IMR-90 (cell line): ENCODE results near the gene INO80. TPM values are rescaled to one million over a fixed set of nuclear protein-coding genes. Genes with fewer than 3 reads are reported as not detected.

Experiments
- ATAC-seq: fragments of 200-7000 bp; cut with Tn5 transposase; 2 replicates; pipeline ENCODE4 v1.9.1; 2020; ENCODE audit warnings: low read depth, mild to moderate bottlenecking, moderate library complexity
- BruUV-seq: library from RNA; stranded (reverse); fragments of 400-500 nt; replicated peaks from 2 replicates; lab custom pipeline; 2021; lab: Mats Ljungman, UMichigan
- CTCF ChIA-PET: fragments of 300-600 bp; formaldehyde crosslinking; extraction: SDS; loops from one replicate; lab custom pipeline; 2021; ENCODE audit warnings: antibody characterized with exemption; lab: Yijun Ruan, JAX
- POLR2A ChIA-PET: fragments of 300-600 bp; sonication (Branson Sonifier 250); formaldehyde crosslinking; loops from one replicate; lab custom pipeline; 2022; ENCODE audit warnings: antibody characterized with exemption; ENCODE audit not compliant: unreplicated experiment; lab: Charles Lee
- DNase-seq: peaks from one replicate; pipeline ENCODE4 v3.0.0; 2013
- H2AFZ ChIP-seq: replicated peaks from 2 replicates; pipeline ENCODE3; 2013; ENCODE audit warnings: low read length, mild to moderate bottlenecking; ENCODE audit not compliant: poor library complexity
- H2AK5ac ChIP-seq: 2 replicates; pipeline ENCODE4 v1.6.1; 2013; ENCODE audit warnings: low read depth, low read length, inconsistent platforms
- H2AK9ac ChIP-seq: replicated peaks from 2 replicates; pipeline ENCODE3; 2013; ENCODE audit warnings: mild to moderate bottlenecking, low read depth, low read length, moderate library complexity; ENCODE audit not compliant: poor library complexity
- H2BK120ac ChIP-seq: 2 replicates; pipeline ENCODE4 v1.6.1; 2013; ENCODE audit warnings: low read depth, low read length, inconsistent platforms
- H2BK15ac ChIP-seq: 3 replicates; pipeline ENCODE4 v1.6.1; 2013; ENCODE audit warnings: low read depth, low read length, inconsistent platforms
- H2BK20ac ChIP-seq: 2 replicates; pipeline ENCODE4 v1.6.1; 2013; ENCODE audit warnings: low read depth, mild to moderate bottlenecking, inconsistent platforms, low read length, moderate library complexity
- H2BK5ac ChIP-seq: 2 replicates; pipeline ENCODE4 v1.6.1; 2013; ENCODE audit warnings: mild to moderate bottlenecking, low read depth, low read length, inconsistent platforms; ENCODE audit not compliant: poor library complexity, severe bottlenecking
- H3K14ac ChIP-seq: replicated peaks from 2 replicates; pipeline ENCODE4 v1.6.1; 2013; ENCODE audit warnings: low read depth, low read length, inconsistent platforms
- H3K18ac ChIP-seq: 2 replicates; pipeline ENCODE4 v1.6.1; 2013; ENCODE audit warnings: low read depth, low read length, control low read depth
- H3K23ac ChIP-seq: 2 replicates; pipeline ENCODE4 v1.6.1; 2013; ENCODE audit warnings: low read depth, low read length, inconsistent platforms
- H3K27ac ChIP-seq: 2 replicates; pipeline ENCODE4 v1.5.1; 2013; ENCODE audit warnings: mild to moderate bottlenecking, control low read depth, low read length; ENCODE audit not compliant: insufficient read depth
- H3K27me3 ChIP-seq: 2 replicates; pipeline ENCODE4 v1.6.1; 2013; ENCODE audit warnings: low read length; ENCODE audit not compliant: control insufficient read depth, insufficient read depth
- H3K36me3 ChIP-seq: 2 replicates; pipeline ENCODE4 v1.6.1; 2013; ENCODE audit warnings: low read length, mixed read lengths; ENCODE audit not compliant: control insufficient read depth, insufficient read depth
- H3K4ac ChIP-seq: 2 replicates; pipeline ENCODE4 v1.6.1; 2013; ENCODE audit warnings: low read depth, low read length, inconsistent platforms
- H3K4me1 ChIP-seq: 2 replicates; pipeline ENCODE4 v1.6.1; 2013; ENCODE audit warnings: low read length, mixed read lengths; ENCODE audit not compliant: control insufficient read depth, insufficient read depth
- H3K4me2 ChIP-seq: 2 replicates; pipeline ENCODE4 v1.6.1; 2013; ENCODE audit warnings: low read depth, mild to moderate bottlenecking, control low read depth, low read length, moderate library complexity
- H3K4me3 ChIP-seq: 2 replicates; pipeline ENCODE4 v1.5.1; 2013; ENCODE audit warnings: low read depth, mild to moderate bottlenecking, control low read depth, low read length, moderate library complexity; ENCODE audit not compliant: insufficient read depth
- H3K56ac ChIP-seq: 2 replicates; pipeline ENCODE4 v1.6.1; 2013; ENCODE audit warnings: low read length, inconsistent platforms; ENCODE audit not compliant: insufficient read depth; ENCODE audit errors: extremely low read depth
- H3K79me1 ChIP-seq, 2 experiments: 2 replicates each; pipeline ENCODE4 v1.6.1; 2013; ENCODE audit warnings: low read length in 2 of 2, inconsistent platforms in 1 of 2, low read depth in 1 of 2
- H3K9ac ChIP-seq: 2 replicates; pipeline ENCODE4 v1.6.1; 2013; ENCODE audit warnings: low read depth, low read length, control low read depth
- H3K9me1 ChIP-seq: 2 replicates; pipeline ENCODE4 v1.6.1; 2013; ENCODE audit warnings: low read length, inconsistent platforms; ENCODE audit not compliant: insufficient read depth
- H3K9me3 ChIP-seq: 2 replicates; pipeline ENCODE4 v1.6.1; 2013; ENCODE audit warnings: low read length; ENCODE audit not compliant: control insufficient read depth, insufficient read depth
- H4K20me1 ChIP-seq: 2 replicates; pipeline ENCODE4 v1.6.1; 2013; ENCODE audit warnings: low read length, inconsistent platforms; ENCODE audit not compliant: insufficient read depth
- H4K5ac ChIP-seq: 2 replicates; pipeline ENCODE4 v1.6.1; 2013; ENCODE audit warnings: mild to moderate bottlenecking, low read depth, low read length, control low read depth
- H4K8ac ChIP-seq, 2 experiments: 2 replicates each; pipeline ENCODE4 v1.6.1; 2013; ENCODE audit warnings: low read depth in 2 of 2, low read length in 2 of 2, control low read depth in 1 of 2, inconsistent platforms in 1 of 2
- H4K91ac ChIP-seq: 2 replicates; pipeline ENCODE4 v1.6.1; 2013; ENCODE audit warnings: low read depth, low read length, inconsistent platforms; ENCODE audit not compliant: insufficient read depth
- BHLHE40 ChIP-seq: fragments of 150-350 bp; IDR thresholded peaks from 2 replicates; pipeline ENCODE4 v1.6.1; 2016; ENCODE audit warnings: mild to moderate bottlenecking, low read depth, low read length
- CEBPB ChIP-seq: IDR thresholded peaks from 2 replicates; pipeline ENCODE4 v1.6.1; 2012; ENCODE audit warnings: low read depth, low read length, improper control_type of control experiment
- CTCF ChIP-seq: conservative IDR thresholded peaks from 2 replicates; pipeline ENCODE4 v1.5.1; 2012; ENCODE audit warnings: mild to moderate bottlenecking, low read depth, low read length, improper control_type of control experiment
- ELK1 ChIP-seq: fragments of 150-350 bp; IDR thresholded peaks from 2 replicates; pipeline ENCODE4 v1.6.1; 2016; ENCODE audit warnings: low read depth, mild to moderate bottlenecking, low read length, moderate library complexity, borderline replicate concordance
- NFE2L2 ChIP-seq: fragments of 150-350 bp; IDR thresholded peaks from 2 replicates; pipeline ENCODE4 v1.6.1; 2016; ENCODE audit warnings: low read depth, mild to moderate bottlenecking, low read length
- RCOR1 ChIP-seq: IDR thresholded peaks from 2 replicates; pipeline ENCODE4 v1.6.1; 2012; ENCODE audit warnings: mild to moderate bottlenecking, low read length, improper control_type of control experiment; ENCODE audit not compliant: insufficient replicate concordance
- RFX5 ChIP-seq: IDR thresholded peaks from 2 replicates; pipeline ENCODE4 v1.8.0; 2012; ENCODE audit warnings: low read depth, mild to moderate bottlenecking, low read length, moderate library complexity
- WGBS, 2 experiments: methylation state at CpG; one replicate each; pipeline versions ENCODE4 v1.1.5 to v1.1.7; 2013; ENCODE audit warnings: missing lambda C conversion rate in 2 of 2; ENCODE audit not compliant: insufficient read length in 1 of 2; ENCODE audit errors: extremely low coverage in 2 of 2; 5-methylcytosine and 5-hydroxymethylcytosine counted together
- dilution Hi-C: fragments of 300-500 bp; cut with HindIII; formaldehyde crosslinking; loops from one replicate; pipeline ENCODE4 v1.14.3; 2018; ENCODE audit warnings: low sequenced_read_pairs; ENCODE audit not compliant: unreplicated experiment
- in situ Hi-C: fragments of 300-500 bp; cut with MboI; formaldehyde crosslinking; loops from 3 replicates; pipeline ENCODE4 v1.14.3; 2019; ENCODE audit warnings: low sequenced_read_pairs, inconsistent platforms, mixed read lengths
- intact Hi-C: fragments of 100-400 bp; cut with micrococcal nuclease; formaldehyde crosslinking; loops from 2 replicates; pipeline ENCODE4 v1.10.0; 2022
- polyA plus RNA-seq, 3 experiments: library from polyadenylated mRNA; depleted of rRNA; stranded (reverse); fragments of >200 nt; gene quantifications; 2 replicates each; pipeline ENCODE4 v1.2.3, GENCODE V29; 2012; ENCODE audit warnings: low replicate concordance in 1 of 3
- total RNA-seq: library from RNA; depleted of rRNA; stranded (reverse); fragments of >200 nt; gene quantifications from 2 replicates; pipeline ENCODE4 v1.2.3, GENCODE V29; 2012
- TF ChIP-seq, protein P1 (sequence below): fragments of 150-350 bp; IDR thresholded peaks from 2 replicates; pipeline ENCODE4 v1.6.1; 2017; ENCODE audit warnings: mild to moderate bottlenecking, antibody characterized with exemption, low read length, low read depth

INO80 gene
- total and polyA plus RNA-seq, 2 of the 4 experiments (the other 2 are of a cell fraction) = 6.0 to 13.3 TPM

- Histone ChIP-seq H2BK120ac (no peak overlapping the region), H3K9me1 (no peaks in the 10 kb centered on the region; the same call in 1 of the 2 replicates), H2AK5ac (no peak overlapping the region), H3K23ac (no peak overlapping the region), H2AK9ac (no peak overlapping the region), H3K27me3 (no peaks in the 10 kb centered on the region), H2AFZ (no peak overlapping the region), H3K9me3 (no peaks in the 10 kb centered on the region), H3K36me3 (peaks cover 8% of the 10 kb centered on the region), H4K5ac (no peak overlapping the region), H2BK15ac (no peak overlapping the region), H3K4ac (no peak overlapping the region), H3K27ac (no peak overlapping the region), H2BK20ac (no peak overlapping the region), H4K8ac (no peak overlapping the region), H3K79me1 (peaks cover 0 to 21% of the 10 kb centered on the region in 2 experiments; a peak in 3 of 4 replicates), H3K14ac (no peak overlapping the region), H3K18ac (no peak overlapping the region), H3K4me2 (no peak overlapping the region), H2BK5ac (no peak overlapping the region), H3K56ac (no peak overlapping the region), H4K91ac (no peak overlapping the region), H3K9ac (no peak overlapping the region), H3K4me1 (peaks cover 9% of the 10 kb centered on the region), H4K20me1 (no peaks in the 10 kb centered on the region), H3K4me3 (no peak overlapping the region)
- ChIA-PET POLR2A (no interaction called here), CTCF (interaction anchor here (1.4 to 1.9 kb wide), 2 partner anchors 123 to 126 kb away, joined by 5 read pairs; no protein-coding TSS in a partner anchor)
- no peak for TF ChIP-seq CEBPB
- no peak for TF ChIP-seq CTCF
- no peak for TF ChIP-seq NFE2L2
- no peak for TF ChIP-seq RFX5
- no peak for TF ChIP-seq ELK1
- TF ChIP-seq BHLHE40 = no peak
- TF ChIP-seq, protein P1, sequence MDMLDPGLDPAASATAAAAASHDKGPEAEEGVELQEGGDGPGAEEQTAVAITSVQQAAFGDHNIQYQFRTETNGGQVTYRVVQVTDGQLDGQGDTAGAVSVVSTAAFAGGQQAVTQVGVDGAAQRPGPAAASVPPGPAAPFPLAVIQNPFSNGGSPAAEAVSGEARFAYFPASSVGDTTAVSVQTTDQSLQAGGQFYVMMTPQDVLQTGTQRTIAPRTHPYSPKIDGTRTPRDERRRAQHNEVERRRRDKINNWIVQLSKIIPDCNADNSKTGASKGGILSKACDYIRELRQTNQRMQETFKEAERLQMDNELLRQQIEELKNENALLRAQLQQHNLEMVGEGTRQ = no peak
- no peak for TF ChIP-seq RCOR1
- DNase-seq = no peak
- BruUV-seq = no TSS peak
- no CpG with 5 or more reads among the region's 1 CpG for WGBS, 2 experiments
- ATAC-seq = no peak
- in situ Hi-C loops (loop anchor here (10.0 kb wide), 1 partner anchor 124 kb away; no protein-coding TSS in a partner anchor), dilution Hi-C loops (no loop called here), intact Hi-C loops (no loop called here)
Measured at GRCh38 chr15:41028853-41029252, 87.2 kb downstream of the INO80 start.
